HG03066 (cell line): ENCODE results near the gene COPS2.
A peak's percentile ranks its signal among the peaks of the same experiment; 100 is the strongest.

Source experiments
- ATAC-seq: cut with Tn5 transposase; IDR thresholded peaks from one replicate; pipeline ENCODE4 v1.9.1; 2021; ENCODE audit warnings: low read depth; ENCODE audit not compliant: unreplicated experiment

Gene COPS2

DNA sequence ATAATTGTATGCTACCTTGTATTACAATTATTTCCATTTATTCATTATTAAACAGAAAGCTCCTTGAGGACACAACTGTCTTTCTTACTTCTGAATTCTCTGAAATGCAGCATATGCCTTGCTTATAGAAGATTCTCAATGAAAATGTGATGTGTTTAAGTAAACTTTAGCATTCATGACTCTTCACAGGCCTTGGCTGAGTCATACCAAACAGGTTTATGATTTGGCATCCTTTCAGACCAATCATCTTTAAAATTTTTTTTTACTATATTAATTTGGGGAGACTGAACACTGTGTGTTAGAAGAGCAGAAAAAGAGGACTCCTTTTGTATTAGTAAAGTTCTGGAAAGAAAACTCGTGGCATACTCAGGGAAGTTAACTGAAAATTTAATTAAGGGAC is 8.3 kb upstream of the COPS2 start:
- no peak for ATAC-seq

DNA sequence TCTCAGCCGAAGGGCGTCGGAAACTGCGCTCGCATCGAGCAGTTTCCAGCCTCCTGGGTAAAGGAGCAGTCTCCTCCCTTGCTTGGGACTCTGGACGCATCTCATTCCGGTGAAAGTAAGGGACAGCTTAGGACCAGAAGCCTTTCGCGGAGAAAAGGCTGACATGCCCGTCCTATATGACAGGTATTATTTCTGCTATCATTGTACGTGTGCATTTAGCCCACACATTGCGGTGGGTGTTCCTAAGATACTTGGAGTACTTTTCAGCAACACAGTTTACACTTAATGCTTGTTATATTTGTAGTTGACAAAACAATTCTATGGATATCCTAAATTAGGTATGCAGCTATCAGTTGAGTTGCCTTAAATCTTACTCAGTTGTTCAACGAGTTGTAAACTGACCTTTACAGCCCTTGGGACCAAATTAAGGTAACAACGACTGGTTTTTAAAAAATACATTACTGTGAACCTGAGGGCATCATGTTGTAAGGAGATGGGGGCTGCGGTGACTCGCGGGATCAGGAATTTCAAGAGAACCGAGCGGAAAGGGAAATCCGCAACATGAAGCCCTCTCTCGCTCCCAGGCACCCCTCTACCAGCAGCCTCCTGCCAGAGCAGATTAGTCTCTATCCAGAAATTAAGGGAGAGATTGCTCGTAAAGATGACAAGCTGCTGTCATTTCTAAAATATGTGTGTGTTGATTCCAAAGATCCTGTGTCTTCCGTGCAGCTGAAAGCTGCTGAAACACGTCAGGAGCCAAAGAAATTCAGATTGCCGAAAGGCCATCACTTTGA is 632 bp upstream of the COPS2 start:
- ATAC-seq: no peak

DNA sequence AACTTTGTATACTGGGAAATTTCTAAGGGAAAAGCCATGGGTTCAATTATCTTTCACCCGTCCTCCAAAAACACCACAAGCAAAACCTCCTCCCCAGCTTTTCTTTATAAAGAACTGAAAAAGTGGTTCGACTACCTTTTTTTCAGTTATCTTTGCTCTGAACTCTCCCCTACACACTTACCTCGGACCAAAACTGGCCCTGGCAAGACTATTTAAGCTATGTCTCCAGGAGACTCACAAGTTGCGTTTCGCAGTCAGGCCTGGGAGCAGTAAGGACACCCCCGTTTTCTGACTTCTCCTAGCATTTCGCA is 645 bp downstream of the COPS2 start:
- ATAC-seq: peak; percentile 2

DNA sequence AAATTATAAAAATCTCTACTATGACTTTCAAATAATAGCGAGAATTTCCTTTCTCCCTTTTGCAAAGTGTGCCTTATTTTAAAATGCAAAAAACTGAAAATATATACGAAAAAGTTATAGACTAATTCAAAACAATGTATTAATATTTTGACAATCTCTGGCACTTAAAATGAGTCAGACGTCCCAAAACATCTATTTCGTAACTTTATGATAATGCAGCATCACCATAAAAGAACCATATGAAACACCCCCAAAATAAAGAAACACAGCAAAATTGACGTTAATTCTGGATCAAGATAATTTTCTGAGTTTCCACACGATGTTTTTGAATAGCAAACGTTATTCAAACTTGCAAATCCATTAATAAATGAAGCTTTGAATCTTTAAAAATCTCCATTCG is 1.0 kb downstream of the COPS2 start:
- ATAC-seq: no peak

DNA sequence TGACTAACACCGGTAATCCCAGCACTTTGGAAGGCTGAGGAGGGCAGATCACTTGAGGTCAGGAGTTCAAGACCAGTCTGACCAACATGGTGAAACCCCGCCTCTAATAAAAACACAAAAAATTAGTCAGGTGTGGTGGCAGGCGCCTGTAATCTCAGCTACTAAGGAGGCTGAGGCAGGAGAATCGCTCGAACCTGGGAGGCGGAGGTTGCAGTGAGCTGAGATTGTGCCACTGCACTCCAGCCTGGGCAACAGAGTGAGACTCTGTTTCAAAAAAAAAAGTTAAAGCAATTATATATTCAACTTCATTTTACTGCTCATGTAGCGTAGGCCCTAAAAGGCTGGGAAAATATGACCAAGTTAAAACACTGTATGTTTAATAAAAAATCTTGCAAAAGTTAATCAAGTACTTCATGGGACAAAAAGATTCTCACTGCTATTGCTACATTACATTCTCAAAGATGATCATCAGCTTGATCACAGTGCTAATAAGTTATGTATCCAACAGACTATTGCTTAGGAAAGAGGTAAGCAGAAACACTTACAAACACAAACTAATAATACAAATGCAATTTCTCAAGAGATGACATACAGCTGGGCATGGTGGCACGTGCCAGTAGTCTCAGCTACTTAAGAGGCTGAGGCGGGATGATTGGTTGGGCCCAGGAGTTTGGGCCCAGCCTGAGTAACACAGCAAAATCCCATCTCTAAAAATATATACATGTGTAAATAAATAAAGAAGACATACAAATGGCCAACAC is 2.7 kb downstream of the COPS2 start:
- ATAC-seq: no peak

DNA sequence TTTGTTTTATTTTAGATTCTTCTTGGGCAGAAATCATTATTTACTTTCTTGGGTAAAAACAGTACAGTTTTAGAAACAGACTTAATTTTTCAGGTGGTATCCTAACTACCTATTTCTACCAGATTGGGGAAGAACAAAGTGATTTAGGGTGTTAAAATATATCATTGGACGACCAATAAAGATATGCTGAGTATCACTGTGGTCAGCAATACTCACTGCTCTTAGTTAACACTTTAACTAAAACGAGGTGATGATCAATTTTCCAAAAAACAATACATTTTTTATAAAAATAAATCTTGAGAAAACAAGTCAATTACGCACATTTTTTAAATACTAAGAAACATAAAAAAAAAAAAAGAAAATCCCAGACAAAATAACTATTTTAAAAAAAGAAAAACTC is 3.6 kb downstream of the COPS2 start:
- ATAC-seq: no peak

DNA sequence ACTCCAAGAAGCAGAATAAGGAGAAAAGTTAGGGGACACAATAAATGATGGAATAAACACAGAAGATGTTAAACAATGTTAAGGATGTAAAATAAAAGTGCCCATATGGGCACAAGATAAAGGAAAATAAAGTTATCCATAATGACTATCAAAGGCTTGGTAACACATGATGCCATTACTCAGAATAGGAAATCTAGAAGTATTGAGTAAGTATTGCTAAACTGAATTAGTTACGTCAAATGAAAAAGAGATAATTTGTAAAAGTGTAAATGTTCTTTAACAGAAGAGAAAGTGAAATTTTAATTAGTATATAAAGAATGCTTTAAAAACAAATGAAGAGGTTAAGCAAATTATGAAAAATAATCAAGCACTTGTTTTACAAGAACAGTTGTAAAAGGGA is 6.7 kb downstream of the COPS2 start:
- ATAC-seq: no peak

DNA sequence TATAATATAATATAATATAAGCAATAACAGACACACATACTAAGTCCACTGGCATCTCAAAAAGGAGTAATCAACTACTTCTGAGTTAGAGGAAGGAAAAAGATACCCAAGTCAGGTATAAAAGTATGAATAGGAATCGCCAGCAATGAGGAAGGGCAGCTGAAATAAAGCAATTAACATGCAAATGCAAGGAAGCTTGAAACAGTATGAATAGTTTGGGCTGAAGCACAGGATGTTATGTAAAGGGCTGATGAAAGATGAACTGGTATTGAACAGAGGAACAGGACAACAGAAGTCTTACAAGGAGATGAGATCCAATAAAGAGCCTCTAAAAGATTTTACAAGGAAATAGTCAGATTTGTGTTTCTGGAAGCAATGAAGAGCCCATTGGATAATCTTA is 7.1 kb downstream of the COPS2 start:
- ATAC-seq: no peak

DNA sequence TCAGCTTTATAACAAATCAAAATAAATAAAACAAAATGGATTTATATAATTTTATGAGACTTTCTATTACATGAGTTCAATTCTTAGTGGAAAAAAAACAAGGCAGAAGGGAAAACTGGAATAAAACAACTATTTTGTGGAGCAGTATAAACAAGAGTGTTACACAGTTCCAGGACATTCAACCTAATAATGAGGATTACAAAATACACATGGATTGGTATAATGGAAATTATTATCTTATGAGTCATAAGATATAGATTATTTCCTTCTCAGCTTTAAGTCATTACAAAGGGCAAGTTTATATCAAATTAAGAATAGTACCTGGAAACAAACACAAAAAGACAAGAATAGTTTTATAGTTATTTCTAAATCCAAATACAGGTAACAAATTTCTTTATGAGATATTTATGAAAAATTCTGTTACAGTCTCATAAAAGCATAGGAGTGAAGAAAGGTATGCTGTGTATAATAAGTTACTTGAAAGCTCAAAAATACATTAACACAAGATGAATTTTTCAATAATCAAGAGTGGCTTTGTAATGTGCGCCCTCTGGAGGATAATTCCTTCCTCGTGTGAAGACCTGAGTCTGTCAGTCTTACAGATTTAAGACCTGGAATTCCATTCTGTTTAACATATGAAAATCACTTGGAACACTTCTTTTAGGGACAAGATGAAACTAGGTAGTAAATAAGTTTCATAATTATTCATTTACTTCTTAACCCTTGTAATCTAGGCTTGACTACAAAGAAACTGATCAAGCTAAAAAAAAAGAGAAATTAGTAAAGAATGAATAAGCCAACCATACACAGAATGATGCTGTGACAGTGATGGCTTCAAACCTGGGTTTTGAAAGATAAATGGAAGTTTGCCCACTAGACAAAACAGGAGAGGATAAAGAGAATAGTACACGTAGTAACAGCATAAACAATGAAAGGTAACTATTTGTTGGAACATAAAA is 9.5 kb downstream of the COPS2 start:
- no peak for ATAC-seq

DNA sequence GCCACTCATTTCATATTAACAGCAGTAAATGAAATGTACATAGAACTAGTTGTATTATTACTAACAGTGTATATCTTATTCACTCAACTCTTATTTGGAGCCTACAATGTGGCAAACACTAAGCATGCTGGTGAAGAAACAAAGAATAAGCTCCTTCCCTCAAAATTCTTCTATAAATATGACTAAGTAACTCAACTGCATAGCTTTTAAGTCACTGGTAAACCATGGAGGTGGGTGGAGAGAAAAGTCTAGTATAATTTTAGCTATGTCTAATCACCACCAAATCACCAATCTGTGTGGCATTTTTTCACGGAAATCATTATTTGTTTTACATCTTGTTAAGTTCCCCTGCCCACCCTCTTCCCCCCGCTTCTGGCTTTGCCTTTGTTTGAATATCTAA is 17.5 kb downstream of the COPS2 start:
- no peak for ATAC-seq

DNA sequence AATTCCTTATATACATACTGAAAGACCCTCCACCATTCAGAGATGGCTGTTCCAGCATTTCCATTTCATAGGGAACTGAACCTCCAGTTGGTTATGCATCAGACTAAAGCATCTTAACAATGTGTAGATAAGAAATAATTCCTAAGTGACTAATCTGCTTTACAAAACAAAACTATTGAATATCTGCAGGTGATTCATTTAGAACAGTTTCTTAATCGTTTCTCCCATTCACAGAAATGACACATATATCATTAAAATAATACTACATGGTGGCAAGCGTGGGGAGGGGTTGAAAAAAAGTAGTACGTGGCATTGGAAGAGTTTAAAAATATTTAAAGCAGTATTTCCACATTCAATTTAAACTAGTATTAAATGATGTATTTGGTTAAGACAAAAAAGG is 19.5 kb downstream of the COPS2 start:
- ATAC-seq: no peak

DNA sequence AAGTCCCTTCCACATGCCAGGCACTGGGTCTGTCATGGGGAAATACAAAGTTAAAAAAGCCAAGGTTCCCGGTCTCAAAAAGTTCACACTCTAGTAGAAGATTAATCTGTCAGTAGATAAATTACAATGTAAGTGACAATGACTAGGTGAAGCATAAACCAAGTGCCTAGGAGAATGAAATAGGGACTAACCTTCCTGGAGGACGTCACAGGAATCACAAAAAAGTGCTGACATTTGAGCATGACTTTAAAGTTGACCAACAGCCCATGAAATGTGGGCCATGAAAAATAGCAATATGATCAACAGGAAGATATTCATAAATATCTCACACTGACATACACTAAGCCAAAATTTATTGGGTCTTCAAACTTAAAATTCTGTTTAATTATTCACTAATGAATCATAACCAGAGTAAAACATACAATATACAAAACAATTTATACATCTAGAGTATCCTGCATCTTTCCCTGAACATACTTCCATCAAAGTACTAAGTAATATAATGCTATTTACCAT is 20.0 kb downstream of the COPS2 start:
- no peak for ATAC-seq

DNA sequence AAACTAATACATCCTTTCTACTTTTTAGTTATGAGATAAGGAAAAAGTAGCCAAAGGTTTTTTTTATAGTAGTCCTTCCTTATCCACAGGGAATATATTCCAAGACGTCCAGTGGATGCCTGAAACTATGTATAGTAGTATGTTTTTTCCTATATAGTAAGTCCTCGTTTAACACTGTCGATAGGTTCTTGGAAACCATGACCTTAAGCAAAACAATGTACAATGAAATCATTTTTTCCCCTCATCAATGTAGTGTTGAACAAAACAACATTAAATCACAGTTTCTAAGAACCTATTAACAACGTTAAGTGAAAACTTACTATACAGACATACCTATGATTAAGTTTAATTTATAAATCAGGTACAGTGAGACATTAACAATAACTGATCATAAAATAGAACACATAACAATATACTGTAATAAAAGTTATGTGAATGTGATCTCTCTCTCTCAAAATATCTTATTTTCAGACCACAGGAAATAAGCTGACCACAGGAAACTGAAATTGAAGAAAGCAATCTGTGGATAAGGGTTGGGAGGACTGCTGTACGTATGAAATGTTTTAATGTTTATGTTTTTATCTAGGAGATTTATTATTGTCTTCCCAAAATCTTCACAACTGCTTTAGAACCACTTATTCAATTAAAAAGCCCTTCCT is 20.6 kb downstream of the COPS2 start:
- no peak for ATAC-seq

DNA sequence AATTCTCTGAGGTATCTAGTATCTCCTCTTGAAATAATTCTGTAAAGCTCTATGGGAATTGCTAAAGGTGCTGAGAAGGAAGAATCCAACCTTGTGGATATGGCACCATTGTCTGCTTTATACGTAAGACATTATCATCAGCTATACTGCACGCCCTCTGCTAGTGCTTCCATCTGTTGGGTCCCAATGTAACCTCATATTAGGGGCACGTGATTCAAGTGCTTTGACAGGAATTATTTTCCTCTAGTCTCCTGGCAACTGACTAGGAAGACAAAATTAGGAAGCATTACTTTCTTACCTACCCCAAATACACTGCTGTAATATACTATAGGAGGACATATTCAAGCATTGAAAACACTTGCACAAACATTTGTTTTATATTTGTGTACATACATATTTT is 24.0 kb downstream of the COPS2 start:
- ATAC-seq: no peak

DNA sequence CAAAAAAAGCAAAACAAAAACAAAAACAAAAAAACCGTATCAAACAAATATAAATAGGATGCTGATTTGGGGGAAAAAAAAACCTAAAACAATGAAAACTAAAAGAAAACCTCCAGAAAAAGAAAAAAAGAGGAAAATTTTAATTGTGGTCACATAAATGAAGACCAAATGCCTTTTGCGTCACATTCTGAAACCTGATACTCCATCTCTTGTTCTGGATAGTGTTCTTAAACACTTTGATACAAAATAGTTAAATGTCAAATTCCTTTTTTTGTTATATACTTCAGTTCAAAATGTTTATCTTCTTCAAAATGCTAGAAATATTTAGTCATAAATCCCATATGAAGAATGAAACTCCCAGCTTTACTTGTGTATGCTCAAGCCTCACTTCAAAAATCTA is 31.0 kb downstream of the COPS2 start:
- ATAC-seq: no peak

DNA sequence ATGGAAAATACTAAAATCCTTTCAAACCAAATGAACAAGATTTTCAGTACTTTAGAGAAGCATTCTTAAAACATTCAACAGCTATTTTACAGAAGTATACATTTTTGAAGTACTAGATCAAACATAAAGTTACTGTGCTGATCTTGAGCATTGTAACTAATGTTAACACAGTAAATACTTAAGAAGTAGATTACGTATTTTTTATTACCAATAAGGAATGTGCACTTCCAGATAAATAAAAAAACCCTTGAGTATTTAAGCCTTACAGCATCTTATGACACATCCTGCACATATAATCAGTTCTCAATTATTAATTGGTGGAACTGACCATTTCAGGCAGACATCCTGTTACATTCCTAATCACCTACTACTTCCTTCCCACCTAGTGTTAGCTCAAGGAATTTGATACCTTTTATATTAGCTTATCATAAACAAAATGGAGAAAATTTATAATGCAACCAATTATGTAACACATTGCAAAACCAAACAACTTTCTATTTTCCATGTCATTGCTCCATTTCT is 32.8 kb downstream of the COPS2 start:
- no peak for ATAC-seq

DNA sequence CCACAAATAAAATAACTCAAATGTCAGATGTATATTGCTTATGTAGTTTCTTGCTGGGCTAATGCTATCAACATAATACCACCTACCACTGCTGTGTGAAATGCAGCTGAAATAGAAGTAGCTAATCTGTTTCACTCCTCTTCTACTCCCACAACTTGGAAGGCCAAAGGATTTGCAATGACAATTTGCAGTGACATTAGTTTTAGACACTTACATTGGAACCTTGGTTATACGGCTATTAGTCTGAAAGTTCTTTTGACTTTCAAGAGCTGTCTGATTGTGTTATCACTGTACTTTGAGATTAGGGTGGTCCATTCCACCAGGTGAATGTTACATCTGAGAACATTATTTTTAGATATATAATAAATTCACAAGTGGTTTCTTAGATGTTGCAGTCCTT is 33.5 kb downstream of the COPS2 start:
- no peak for ATAC-seq

DNA sequence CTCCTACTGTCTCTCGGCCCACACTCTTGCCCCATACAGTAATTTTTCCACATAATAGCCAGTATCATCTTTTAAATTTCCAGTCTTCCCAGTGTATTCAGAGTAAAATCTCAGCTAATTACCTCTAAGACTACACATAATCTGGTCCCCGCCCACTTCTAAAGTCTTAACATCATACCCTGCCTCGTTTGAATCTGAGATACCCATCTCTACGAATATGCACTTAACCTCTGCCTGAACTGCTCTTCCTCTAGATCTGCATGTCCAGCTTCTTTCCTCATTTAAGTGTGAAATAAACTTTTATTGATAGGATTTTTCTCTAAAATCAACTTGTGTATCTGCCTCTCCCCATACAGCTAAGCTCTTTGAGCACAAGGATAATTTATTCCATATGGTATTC is 34.6 kb downstream of the COPS2 start:
- no peak for ATAC-seq

DNA sequence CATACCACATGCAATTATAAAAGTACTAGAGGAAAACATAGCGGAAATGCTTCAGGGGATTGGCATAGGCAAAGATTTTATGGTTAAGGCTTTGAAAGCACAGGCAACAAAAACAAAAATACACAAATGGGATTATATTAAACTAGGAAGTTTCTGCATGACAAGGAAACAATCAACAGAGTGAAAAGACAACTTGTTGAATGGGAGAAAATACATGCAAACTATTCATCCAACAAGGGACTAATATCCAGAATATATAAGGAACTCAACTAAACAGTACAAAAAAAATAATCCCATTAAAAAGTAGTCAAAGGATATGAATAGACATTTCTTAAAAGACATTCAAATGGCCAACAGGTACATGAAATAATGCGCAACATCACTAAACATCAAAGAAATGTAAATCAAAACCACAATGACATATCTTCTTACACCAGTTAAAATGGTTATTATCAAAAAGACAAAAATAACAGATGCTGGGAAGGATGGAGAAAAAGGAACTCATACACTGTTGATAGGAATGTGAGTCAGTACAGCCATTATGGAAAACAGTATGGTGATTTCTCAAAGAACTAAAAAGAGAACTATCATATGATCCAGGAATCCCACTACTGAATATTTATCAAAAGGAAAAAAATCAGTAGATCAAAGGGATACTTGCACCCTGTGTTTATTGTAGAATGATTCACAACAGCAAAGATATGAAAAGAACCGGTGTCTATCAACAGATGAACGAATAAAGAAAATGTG is 39.1 kb downstream of the COPS2 start:
- ATAC-seq: no peak

DNA sequence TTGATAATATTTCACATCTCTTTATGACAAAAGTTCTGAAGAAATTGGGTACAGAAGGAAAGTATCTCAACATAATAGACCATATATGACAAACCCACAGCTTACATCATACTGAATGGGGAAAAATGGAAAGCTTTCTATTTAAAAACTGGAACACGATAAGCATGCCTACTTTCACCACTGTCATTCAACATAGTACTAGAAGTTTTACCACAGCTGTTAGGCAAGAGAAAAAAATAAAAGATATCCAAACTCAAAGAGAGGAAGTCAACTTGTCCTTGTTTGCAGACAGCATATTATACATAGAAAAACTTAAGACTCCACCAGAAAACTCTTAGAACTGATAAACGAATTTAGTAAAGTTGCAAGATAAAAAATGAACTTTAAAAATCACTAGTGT is 40.3 kb downstream of the COPS2 start:
- no peak for ATAC-seq
